SIG-M5 treated with dmso at 0.1 percent for 504 hours (cell line): Measurements from ENCODE around the gene TPM4.
"Not testable (repeated sequence)": the region's sequence is repeated elsewhere in the genome, so short reads cannot be mapped to it uniquely, and the experiment has no call there.

Source experiments
- DNase-seq: peaks from one replicate; lab custom pipeline; 2025; ENCODE audit not compliant: unreplicated experiment; lab: John Stamatoyannopoulos, UW

Gene TPM4

GRCh38 chr19:16070366-16070990 is 5.8 kb upstream of the TPM4 start:
- DNase-seq = peak; percentile 46

GRCh38 chr19:16071072-16071691 is 5.1 kb upstream of the TPM4 start:
- no peak for DNase-seq

- DNase-seq = no peak
Measured at GRCh38 chr19:16073481-16073880, 2.8 kb upstream of the TPM4 start.

- DNase-seq = no peak
Measured at GRCh38 chr19:16073988-16074387, 2.3 kb upstream of the TPM4 start.

- no peak for DNase-seq
Measured at GRCh38 chr19:16074488-16075365, 1.6 kb upstream of the TPM4 start.

GRCh38 chr19:16075430-16076153 is 703 bp upstream of the TPM4 start:
- DNase-seq = no peak

- peak; percentile 22 for DNase-seq
Measured at GRCh38 chr19:16076958-16077611, 790 bp downstream of the TPM4 start.

- no peak for DNase-seq
Measured at GRCh38 chr19:16077984-16078758, 1.9 kb downstream of the TPM4 start.

GRCh38 chr19:16078759-16079707 is 2.7 kb downstream of the TPM4 start:
- peak; percentile 92 for DNase-seq

- DNase-seq = no peak
Measured at GRCh38 chr19:16084067-16084685, 7.9 kb downstream of the TPM4 start.

GRCh38 chr19:16085115-16085514 is 8.8 kb downstream of the TPM4 start:
- DNase-seq = peak; percentile 16

GRCh38 chr19:16087404-16087803 is 11.1 kb downstream of the TPM4 start:
- not testable (repeated sequence) for DNase-seq

- DNase-seq = no peak
Measured at GRCh38 chr19:16087940-16088339, 11.6 kb downstream of the TPM4 start.

GRCh38 chr19:16088351-16089009 is 12.2 kb downstream of the TPM4 start:
- DNase-seq = no peak

- DNase-seq = no peak
Measured at GRCh38 chr19:16089010-16089846, 12.9 kb downstream of the TPM4 start.

GRCh38 chr19:16091546-16092475 is 15.5 kb downstream of the TPM4 start:
- DNase-seq = no peak
